ENCODE measurements around the gene OPN3. TPM values are rescaled to one million over a fixed set of nuclear protein-coding genes. Genes with fewer than 3 reads are reported as not detected.

Gene OPN3
- total RNA-seq, 2 donors from 2014 or later, result 11.6 to 19.4 TPM

DNA sequence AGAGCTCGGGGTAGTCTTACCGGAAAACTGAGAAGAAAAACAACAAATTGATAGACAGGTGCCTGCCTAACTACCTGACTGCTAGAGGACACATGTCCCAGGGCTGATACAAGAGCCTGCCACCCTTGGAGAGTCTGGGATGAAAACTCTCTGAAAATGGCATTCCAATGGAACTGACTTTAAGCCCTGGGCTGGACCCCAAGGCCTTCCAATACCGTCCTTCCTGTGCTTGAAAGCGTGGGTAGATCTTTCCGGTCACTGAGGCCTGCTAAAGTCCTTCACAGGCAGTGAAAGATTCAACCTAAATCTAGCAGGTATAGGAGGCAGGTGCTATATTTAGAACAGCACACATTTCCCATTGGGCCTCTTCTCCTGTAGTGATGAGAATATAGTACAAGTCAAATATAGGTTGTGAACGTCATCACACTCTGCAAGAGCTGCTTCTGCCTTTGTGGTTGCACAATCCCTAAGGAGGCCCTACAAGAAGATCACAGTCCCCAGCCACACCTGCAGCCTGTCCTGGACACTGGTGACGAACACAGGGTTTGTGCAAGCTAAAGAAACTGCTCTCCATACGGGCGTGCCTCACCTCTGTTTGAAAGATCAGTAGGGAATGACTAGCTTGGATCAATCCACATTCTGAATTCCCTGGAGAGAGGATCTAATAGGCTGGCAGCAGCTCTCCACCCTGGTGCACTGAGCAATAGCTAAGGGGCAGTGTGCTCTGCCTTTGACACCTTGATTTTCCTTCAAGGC is 876 bp upstream of the OPN3 start:
- Mint-ChIP-seq H3K4me3 (peak overlapping the region; percentile 82), H3K27me3 (ENCODE audit: low read depth) (no peaks in the 10 kb centered on the region)
- no peak for DNase-seq

DNA sequence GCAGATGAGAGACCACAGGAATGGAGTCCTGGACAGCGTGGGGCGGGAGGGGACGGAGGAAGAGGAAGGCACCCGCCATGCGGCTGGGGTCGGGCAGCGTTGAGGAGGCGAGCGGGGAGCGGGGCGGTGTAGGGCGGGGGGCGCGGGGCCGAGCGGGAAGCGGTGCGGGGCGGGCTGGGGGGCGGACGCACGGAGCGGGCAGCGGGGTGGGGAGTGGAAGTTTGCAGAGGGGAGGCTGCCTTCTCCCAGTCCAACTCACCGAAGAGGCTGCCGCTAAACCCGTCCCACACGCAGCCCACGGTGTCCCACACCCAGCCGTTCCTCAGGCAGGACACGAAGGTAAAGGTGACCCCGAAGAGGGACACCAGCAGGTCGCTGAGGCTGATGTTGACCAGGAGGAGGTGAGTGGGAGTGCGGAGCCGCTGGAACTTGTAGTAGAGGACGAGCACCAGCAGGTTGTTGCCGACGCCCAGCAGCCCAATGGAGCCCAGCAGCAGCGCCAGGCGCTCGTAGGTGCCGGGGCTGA is 483 bp downstream of the OPN3 start:
- ATAC-seq (replicated peaks in 1 of 2), result peak; percentile 25 to 47
- H3K4me1 Mint-ChIP-seq (ENCODE audit: low read depth), result peaks cover 48% of the 10 kb centered on the region
- H3K36me3 Mint-ChIP-seq (ENCODE audit: insufficient read depth in 2 of 2), result peaks cover 9 to 17% of the 10 kb centered on the region in 2 donors
- H3K9me3 Mint-ChIP-seq, result peaks cover 3 to 5% of the 10 kb centered on the region in 2 donors
- no peaks in the 10 kb centered on the region for H3K27me3 Mint-ChIP-seq (ENCODE audit: low read depth)
- H3K27ac Mint-ChIP-seq, result peak overlapping the region; percentile 10
- peak overlapping the region; percentile 92 to 93 for H3K4me3 Mint-ChIP-seq
- peak; percentile 39 to 48 for DNase-seq

More for the DNA sequence above, 876 bp upstream of the OPN3 start:
- peaks cover 3 to 7% of the 10 kb centered on the region in 2 donors for H3K36me3 Mint-ChIP-seq (ENCODE audit: insufficient read depth in 2 of 2)
- H3K9me3 Mint-ChIP-seq, result peaks cover 3 to 5% of the 10 kb centered on the region in 2 donors
- H3K27ac Mint-ChIP-seq, result peak overlapping the region; percentile 62
- ATAC-seq (replicated peaks in 1 of 2), result no peak
- peaks cover 41% of the 10 kb centered on the region for H3K4me1 Mint-ChIP-seq (ENCODE audit: low read depth)

- Mint-ChIP-seq H3K4me3 (peak overlapping the region; percentile 92 to 93), H3K27ac (peak overlapping the region; percentile 10), H3K36me3 (ENCODE audit: insufficient read depth in 2 of 2) (peaks cover 9 to 22% of the 10 kb centered on the region in 2 donors), H3K27me3 (ENCODE audit: low read depth) (no peaks in the 10 kb centered on the region), H3K4me1 (ENCODE audit: low read depth) (peaks cover 48% of the 10 kb centered on the region), H3K9me3 (peaks cover 3 to 5% of the 10 kb centered on the region in 2 donors)
- ATAC-seq (replicated peaks in 1 of 2) (no peak), DNase-seq (no peak)
Observed at GRCh38 chr1:241638909-241639622, 1.1 kb downstream of the OPN3 start.

DNA sequence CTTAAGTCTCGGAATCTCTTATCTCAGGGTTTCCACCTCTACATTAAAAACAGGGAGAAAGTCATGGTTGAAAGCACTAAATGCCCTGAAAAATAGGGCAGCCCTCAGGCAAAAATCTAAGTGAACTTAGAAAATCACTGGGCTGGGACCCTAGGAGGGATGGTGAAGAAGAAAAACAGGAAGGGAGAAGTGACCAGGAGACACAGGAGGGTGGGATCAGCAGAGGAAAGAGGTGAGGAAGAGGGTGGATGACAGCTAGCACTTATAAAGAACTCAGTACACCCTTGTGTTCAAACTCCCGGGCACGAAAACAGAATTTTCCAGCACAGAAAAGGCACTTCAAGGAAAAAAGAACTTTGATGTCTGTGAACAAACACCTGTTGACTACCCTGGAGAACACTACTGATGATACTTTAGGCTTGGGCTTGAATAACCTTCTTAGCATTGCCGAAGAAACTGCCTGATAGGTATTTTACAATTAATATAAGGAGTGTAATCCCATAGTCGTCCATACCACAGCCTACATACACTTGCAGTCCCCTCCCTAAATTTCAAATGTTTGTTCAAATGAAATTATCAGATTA is 2.0 kb downstream of the OPN3 start:
- Mint-ChIP-seq H3K4me1 (ENCODE audit: low read depth) (peaks cover 43% of the 10 kb centered on the region), H3K36me3 (ENCODE audit: insufficient read depth in 2 of 2) (peaks cover 9 to 22% of the 10 kb centered on the region in 2 donors), H3K27ac (no peak overlapping the region), H3K9me3 (peaks cover 3 to 5% of the 10 kb centered on the region in 2 donors), H3K27me3 (ENCODE audit: low read depth) (no peaks in the 10 kb centered on the region), H3K4me3 (peak overlapping the region; percentile 66 to 92)
- DNase-seq (no peak), ATAC-seq (replicated peaks in 1 of 2) (no peak)

GRCh38 chr1:241637604-241638003 is 2.6 kb downstream of the OPN3 start:
- Mint-ChIP-seq H3K9me3 (peaks cover 3 to 5% of the 10 kb centered on the region in 2 donors), H3K4me3 (peak overlapping the region; percentile 66 to 92), H3K4me1 (ENCODE audit: low read depth) (peaks cover 43% of the 10 kb centered on the region), H3K27ac (no peak overlapping the region), H3K27me3 (ENCODE audit: low read depth) (no peaks in the 10 kb centered on the region), H3K36me3 (ENCODE audit: insufficient read depth in 2 of 2) (peaks cover 9 to 22% of the 10 kb centered on the region in 2 donors)
- ATAC-seq (replicated peaks in 1 of 2), result no peak
- no peak for DNase-seq

DNA sequence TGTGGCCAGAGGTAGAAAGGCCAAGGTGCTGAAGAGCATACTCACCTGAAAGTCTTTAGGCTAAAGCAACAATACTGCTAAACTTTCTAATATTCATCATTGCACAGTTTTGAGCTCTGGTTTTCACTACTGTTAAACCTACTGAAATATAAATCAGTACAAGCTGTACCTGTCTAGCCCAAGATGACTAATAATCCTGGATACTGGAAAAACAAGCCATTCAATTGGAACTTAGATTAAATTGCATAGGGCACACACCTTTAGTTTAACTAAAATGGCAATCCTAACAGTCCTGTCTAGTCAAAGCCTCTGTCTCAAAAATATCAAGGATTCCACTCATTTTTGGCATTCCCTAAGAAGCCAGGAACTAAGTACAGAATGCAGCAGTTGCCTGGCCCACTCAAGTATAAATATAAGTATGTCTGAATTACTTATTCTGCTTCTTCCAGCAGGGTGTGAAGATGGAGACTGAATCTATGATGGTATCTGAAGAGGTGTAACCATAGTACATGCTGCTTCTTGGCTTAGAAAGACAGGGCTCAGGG is 3.1 kb downstream of the OPN3 start:
- DNase-seq (no peak), ATAC-seq (replicated peaks in 1 of 2) (no peak)
- Mint-ChIP-seq H3K36me3 (ENCODE audit: insufficient read depth in 2 of 2) (peaks cover 6 to 22% of the 10 kb centered on the region in 2 donors), H3K4me3 (peak overlapping the region; percentile 66 to 92), H3K27ac (no peak overlapping the region), H3K27me3 (ENCODE audit: low read depth) (no peaks in the 10 kb centered on the region), H3K9me3 (peaks cover 0 to under 1% of the 10 kb centered on the region in 2 donors), H3K4me1 (ENCODE audit: low read depth) (peaks cover 47% of the 10 kb centered on the region)

DNA sequence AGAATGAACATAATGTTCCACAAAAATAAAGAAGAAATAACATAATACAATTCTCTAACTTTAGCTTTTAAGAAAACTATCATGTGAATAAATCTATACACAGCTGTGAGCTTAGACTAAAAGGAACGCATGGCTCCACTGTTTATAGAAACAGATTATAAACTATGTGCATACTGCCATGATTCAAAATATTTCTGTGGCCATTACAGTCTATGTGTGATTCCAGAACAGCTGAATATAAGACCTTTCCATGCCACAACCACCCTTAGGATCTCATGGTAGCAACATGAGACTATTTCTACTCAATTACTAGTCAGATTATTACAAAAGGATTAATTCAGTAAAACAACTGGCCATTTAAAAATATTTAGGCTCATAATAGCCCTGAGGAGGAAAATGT is 3.9 kb downstream of the OPN3 start:
- Mint-ChIP-seq H3K27me3 (ENCODE audit: low read depth) (no peaks in the 10 kb centered on the region), H3K4me3 (peak overlapping the region in 1 of 2 donors; percentile 31), H3K4me1 (ENCODE audit: low read depth) (peaks cover 55% of the 10 kb centered on the region), H3K9me3 (no peaks in the 10 kb centered on the region), H3K36me3 (ENCODE audit: insufficient read depth in 2 of 2) (peaks cover 6 to 21% of the 10 kb centered on the region in 2 donors), H3K27ac (no peak overlapping the region)
- no peak for DNase-seq
- no peak for ATAC-seq (replicated peaks in 1 of 2)

GRCh38 chr1:241635556-241636152 is 4.5 kb downstream of the OPN3 start:
- H3K27ac Mint-ChIP-seq, result no peak overlapping the region
- no peak for DNase-seq
- H3K9me3 Mint-ChIP-seq, result no peaks in the 10 kb centered on the region
- H3K27me3 Mint-ChIP-seq (ENCODE audit: low read depth), result no peaks in the 10 kb centered on the region
- H3K36me3 Mint-ChIP-seq (ENCODE audit: insufficient read depth in 2 of 2), result peaks cover 6 to 22% of the 10 kb centered on the region in 2 donors
- ATAC-seq (replicated peaks in 1 of 2), result no peak
- peaks cover 54% of the 10 kb centered on the region for H3K4me1 Mint-ChIP-seq (ENCODE audit: low read depth)
- H3K4me3 Mint-ChIP-seq, result no peak overlapping the region

- DNase-seq (no peak), ATAC-seq (replicated peaks in 1 of 2) (no peak)
- H3K36me3 Mint-ChIP-seq (ENCODE audit: insufficient read depth in 2 of 2), result peaks cover 6 to 22% of the 10 kb centered on the region in 2 donors
- H3K4me3 Mint-ChIP-seq, result no peak overlapping the region
- H3K4me1 Mint-ChIP-seq (ENCODE audit: low read depth), result peaks cover 48% of the 10 kb centered on the region
- no peaks in the 10 kb centered on the region for H3K27me3 Mint-ChIP-seq (ENCODE audit: low read depth)
- H3K9me3 Mint-ChIP-seq, result no peaks in the 10 kb centered on the region
- no peak overlapping the region for H3K27ac Mint-ChIP-seq
Observed at GRCh38 chr1:241632987-241633386, 7.2 kb downstream of the OPN3 start.

DNA sequence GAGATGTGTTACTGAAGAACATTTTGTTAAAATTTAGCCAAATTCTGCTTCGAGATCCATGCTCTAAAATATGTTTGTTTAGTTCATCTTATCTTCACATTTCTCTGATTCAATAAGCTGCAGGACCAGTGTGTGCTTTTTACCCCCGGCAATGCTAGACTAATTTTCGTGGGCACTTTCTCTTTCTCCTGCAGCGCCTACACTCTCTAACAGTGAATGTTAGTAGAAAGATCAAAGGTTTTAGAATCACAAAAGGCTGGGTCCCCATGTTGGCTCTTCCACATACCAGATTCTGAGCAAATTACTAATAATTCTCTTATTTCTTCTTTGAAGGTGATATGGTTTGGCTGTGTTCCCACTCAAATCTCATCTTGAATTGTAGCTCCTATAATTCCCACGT is 8.5 kb downstream of the OPN3 start:
- Mint-ChIP-seq H3K9me3 (no peaks in the 10 kb centered on the region), H3K36me3 (ENCODE audit: insufficient read depth in 2 of 2) (peaks cover 6 to 22% of the 10 kb centered on the region in 2 donors), H3K27me3 (ENCODE audit: low read depth) (no peaks in the 10 kb centered on the region), H3K4me1 (ENCODE audit: low read depth) (peaks cover 39% of the 10 kb centered on the region), H3K4me3 (peak overlapping the region in 1 of 2 donors; percentile 11), H3K27ac (no peak overlapping the region)
- no peak for DNase-seq
- ATAC-seq (replicated peaks in 1 of 2), result no peak

DNA sequence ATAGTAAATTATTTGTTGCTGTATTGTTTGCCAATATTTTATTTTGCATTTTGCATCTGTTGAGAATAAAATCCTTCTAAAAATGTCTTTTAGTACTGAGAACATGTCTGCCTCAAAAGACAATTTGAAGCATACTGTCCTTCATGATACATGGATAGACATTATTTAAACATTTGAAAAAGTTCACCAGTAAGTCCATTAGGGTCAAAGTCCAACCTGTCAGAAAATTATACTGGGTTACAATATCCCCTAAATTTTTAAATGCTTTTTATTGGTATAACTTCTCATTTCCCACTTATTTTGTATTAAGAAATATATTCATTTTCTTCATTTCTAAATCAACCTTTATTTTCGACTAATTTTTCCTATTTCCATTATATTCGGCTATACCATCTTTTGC is 9.3 kb downstream of the OPN3 start:
- Mint-ChIP-seq H3K9me3 (no peaks in the 10 kb centered on the region), H3K27me3 (ENCODE audit: low read depth) (no peaks in the 10 kb centered on the region)

DNA sequence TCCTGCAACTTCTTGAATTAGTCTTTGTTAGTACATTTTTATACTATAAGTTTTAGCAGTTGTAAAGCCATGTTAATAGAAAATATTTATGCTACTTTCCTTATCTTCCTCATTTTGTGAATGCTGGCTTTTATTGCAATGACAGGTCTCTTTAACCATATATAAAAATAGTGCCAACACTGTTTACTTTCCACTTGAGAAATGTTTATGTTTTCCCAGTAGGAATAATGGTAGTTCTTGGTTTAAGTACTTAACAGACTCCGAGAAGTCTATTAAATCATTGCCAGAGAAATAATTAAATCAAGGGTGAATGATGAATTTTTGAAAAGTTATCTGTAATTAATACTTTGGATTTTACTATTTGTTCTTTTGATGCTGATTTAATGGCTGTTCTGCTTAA is 9.7 kb downstream of the OPN3 start:
- H3K27me3 Mint-ChIP-seq (ENCODE audit: low read depth), result no peaks in the 10 kb centered on the region
- no peaks in the 10 kb centered on the region for H3K9me3 Mint-ChIP-seq
- no peak overlapping the region for H3K27ac Mint-ChIP-seq
- DNase-seq (no peak), ATAC-seq (replicated peaks in 1 of 2) (no peak)
- H3K4me1 Mint-ChIP-seq (ENCODE audit: low read depth), result peaks cover 30% of the 10 kb centered on the region
- peaks cover 4 to 19% of the 10 kb centered on the region in 2 donors for H3K36me3 Mint-ChIP-seq (ENCODE audit: insufficient read depth in 2 of 2)
- H3K4me3 Mint-ChIP-seq, result no peak overlapping the region

More for the DNA sequence above, 9.3 kb downstream of the OPN3 start:
- peaks cover 6 to 22% of the 10 kb centered on the region in 2 donors for H3K36me3 Mint-ChIP-seq (ENCODE audit: insufficient read depth in 2 of 2)
- ATAC-seq (replicated peaks in 1 of 2) (no peak), DNase-seq (no peak)
- H3K4me3 Mint-ChIP-seq, result no peak overlapping the region
- peaks cover 34% of the 10 kb centered on the region for H3K4me1 Mint-ChIP-seq (ENCODE audit: low read depth)
- no peak overlapping the region for H3K27ac Mint-ChIP-seq
